Vagina (tissue), 2 donors: ENCODE results near the gene RTP4.

ENCODE experiments used
- POLR2A ChIP-seq, 2 donors: fragments of 450-650 bp; IDR thresholded peaks; one replicate each; pipeline ENCODE4 v1.6.1; 2017; ENCODE audit warnings: antibody characterized with exemption in 2 of 2, mild to moderate bottlenecking in 2 of 2, moderate library complexity in 2 of 2
- TF ChIP-seq, protein P1 (sequence below), 3 experiments: fragments of 450-650 bp in 2 of 3; fragments of 200-600 bp in 1 of 3; sonication (generic) in 1 of 3; IDR thresholded peaks; one replicate each; pipeline ENCODE4 v1.5.1; 2017 to 2019; ENCODE audit warnings: antibody characterized with exemption in 3 of 3, mild to moderate bottlenecking in 2 of 3, moderate library complexity in 2 of 3

DNA sequence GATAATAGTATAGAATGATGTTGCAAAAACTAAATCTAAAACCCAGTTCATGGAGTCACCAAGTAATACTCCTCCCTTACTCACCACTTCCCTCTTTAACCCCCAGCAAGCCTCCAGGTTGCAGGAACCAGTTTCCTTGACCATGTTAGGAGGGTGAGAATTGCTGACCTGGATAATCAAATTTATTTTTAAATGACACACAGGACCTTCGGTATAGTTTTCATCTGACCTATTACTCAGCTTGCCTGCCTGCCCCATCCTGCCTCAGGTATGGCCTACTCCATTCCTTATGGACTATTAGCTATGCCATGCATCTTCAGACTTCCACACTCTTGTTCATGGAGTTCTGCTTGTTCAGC lies 883 bp downstream of the RTP4 start:
- TF ChIP-seq POLR2A (IDR thresholded peaks at IDR 0.05): no peak
- TF ChIP-seq, protein P1, sequence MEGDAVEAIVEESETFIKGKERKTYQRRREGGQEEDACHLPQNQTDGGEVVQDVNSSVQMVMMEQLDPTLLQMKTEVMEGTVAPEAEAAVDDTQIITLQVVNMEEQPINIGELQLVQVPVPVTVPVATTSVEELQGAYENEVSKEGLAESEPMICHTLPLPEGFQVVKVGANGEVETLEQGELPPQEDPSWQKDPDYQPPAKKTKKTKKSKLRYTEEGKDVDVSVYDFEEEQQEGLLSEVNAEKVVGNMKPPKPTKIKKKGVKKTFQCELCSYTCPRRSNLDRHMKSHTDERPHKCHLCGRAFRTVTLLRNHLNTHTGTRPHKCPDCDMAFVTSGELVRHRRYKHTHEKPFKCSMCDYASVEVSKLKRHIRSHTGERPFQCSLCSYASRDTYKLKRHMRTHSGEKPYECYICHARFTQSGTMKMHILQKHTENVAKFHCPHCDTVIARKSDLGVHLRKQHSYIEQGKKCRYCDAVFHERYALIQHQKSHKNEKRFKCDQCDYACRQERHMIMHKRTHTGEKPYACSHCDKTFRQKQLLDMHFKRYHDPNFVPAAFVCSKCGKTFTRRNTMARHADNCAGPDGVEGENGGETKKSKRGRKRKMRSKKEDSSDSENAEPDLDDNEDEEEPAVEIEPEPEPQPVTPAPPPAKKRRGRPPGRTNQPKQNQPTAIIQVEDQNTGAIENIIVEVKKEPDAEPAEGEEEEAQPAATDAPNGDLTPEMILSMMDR (IDR thresholded peaks at IDR 0.05): no peak
